Measurements from ENCODE around the gene EEFSEC. TPM values are rescaled to one million over a fixed set of nuclear protein-coding genes. Genes with fewer than 3 reads are reported as not detected.
A peak's percentile ranks its signal among the peaks of the same experiment; 100 is the strongest.

The EEFSEC gene
- total and polyA plus RNA-seq, 11 donors = 17.5 to 48.0 (median 22.5) TPM

DNA sequence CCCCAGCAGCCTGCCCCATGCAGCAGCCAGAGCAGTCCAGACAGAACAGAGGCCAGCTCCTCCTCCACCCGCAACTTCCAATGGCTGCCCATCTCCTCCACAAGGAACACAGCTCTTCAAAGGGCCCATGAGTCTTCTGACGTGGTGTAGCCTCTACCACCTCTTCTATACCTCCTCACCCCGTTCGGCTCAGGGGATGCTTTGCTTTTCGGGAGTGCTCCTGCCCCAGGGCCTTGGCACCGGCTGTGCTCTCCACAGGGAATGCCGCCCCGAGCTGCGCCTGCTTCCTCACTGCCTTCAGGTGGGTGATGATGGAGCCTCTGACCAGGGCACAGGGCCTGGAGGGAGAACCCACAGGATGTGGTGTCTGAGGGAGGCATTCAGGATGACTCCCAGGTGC lies 298.8 kb downstream of the EEFSEC start:
- H3K4me1 ChIP-seq = no peaks in the 10 kb centered on the region
- TF ChIP-seq POLR2A (IDR thresholded peaks at IDR 0.05) = no peak
- no peak for TF ChIP-seq CTCF (IDR thresholded peaks at IDR 0.05)
- WGBS, 4 donors = 91 to 96% (median 91%) methylated on average over 9 of the region's 9 CpGs
- no peaks in the 10 kb centered on the region for H3K9me3 ChIP-seq
- intact Hi-C loops (cut with DNase I) = no loop called here
- DNase-seq = no peak
- no peak overlapping the region for H3K27ac ChIP-seq
- no peak overlapping the region for H3K4me3 ChIP-seq
- H3K27me3 ChIP-seq = peaks cover 0 to 20% (median 0%) of the 10 kb centered on the region in 9 donors
- ATAC-seq = no peak
- H3K36me3 ChIP-seq = no peaks in the 10 kb centered on the region

DNA sequence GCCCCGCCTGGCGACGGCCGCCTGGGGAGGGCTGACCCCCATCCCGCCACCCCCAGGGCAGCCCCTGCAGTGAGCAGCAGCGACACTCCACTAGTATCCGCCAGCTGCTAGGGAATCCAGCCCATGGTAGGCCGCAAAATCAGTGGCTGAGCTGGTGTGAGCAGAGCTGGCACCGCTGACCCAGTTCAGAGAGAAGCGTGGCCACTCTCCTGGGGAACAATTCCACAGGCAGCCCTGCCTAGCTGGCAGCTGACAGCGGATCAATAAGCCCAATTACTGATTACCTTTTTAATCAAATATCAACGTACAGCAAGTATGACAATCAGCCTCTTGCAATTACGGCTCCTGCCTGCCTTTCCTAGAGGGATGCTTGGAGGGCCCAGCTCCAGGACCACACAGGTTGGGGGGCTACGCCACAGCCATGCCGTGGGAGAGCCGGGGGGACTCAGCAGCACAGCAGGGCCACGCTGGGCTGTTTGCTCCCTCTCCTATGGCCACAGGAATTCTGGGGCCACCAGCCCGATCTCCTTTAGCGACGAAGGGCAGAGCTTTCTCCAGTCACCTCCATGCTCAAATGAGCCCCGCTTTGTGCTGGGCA lies 299.5 kb downstream of the EEFSEC start:
- intact Hi-C loops (cut with DNase I) = no loop called here

GRCh38 chr3:128453501-128454309 lies 300.4 kb downstream of the EEFSEC start:
- H3K36me3 ChIP-seq = no peaks in the 10 kb centered on the region
- H3K27ac ChIP-seq = no peak overlapping the region
- ATAC-seq (no peak), DNase-seq (peak in 1 of 5 donors; percentile 46)
- no peak overlapping the region for H3K4me3 ChIP-seq
- no peaks in the 10 kb centered on the region for H3K4me1 ChIP-seq
- intact Hi-C loops (cut with DNase I) = no loop called here
- peaks cover 0 to 25% (median 5%) of the 10 kb centered on the region in 9 donors for H3K27me3 ChIP-seq
- TF ChIP-seq CTCF (IDR thresholded peaks at IDR 0.05) (no peak), POLR2A (IDR thresholded peaks at IDR 0.05) (no peak)
- no peaks in the 10 kb centered on the region for H3K9me3 ChIP-seq
- 82 to 93% (median 86%) methylated on average over 8 to 21 of the region's 21 CpGs for WGBS, 4 donors

More for the DNA sequence above, 299.5 kb downstream of the EEFSEC start:
- ATAC-seq (no peak), DNase-seq (no peak)
- no peaks in the 10 kb centered on the region for H3K36me3 ChIP-seq
- H3K27me3 ChIP-seq = peaks cover 0 to 25% (median 5%) of the 10 kb centered on the region in 9 donors
- no peak for TF ChIP-seq CTCF (IDR thresholded peaks at IDR 0.05)
- TF ChIP-seq POLR2A (IDR thresholded peaks at IDR 0.05) = no peak
- no peaks in the 10 kb centered on the region for H3K9me3 ChIP-seq
- 82 to 92% (median 91%) methylated on average over 11 to 21 of the region's 21 CpGs for WGBS, 4 donors
- H3K4me1 ChIP-seq = no peaks in the 10 kb centered on the region
- H3K27ac ChIP-seq = no peak overlapping the region
- no peak overlapping the region for H3K4me3 ChIP-seq

GRCh38 chr3:128454310-128454618 lies 301.0 kb downstream of the EEFSEC start:
- WGBS, 4 donors = 69 to 95% (median 93%) methylated on average over 2 of the region's 2 CpGs
- peak in 1 of 5 donors; percentile 47 for DNase-seq
- TF ChIP-seq CTCF (IDR thresholded peaks at IDR 0.05) (no peak), POLR2A (IDR thresholded peaks at IDR 0.05) (no peak)

More at GRCh38 chr3:128454310-128454618, 301.0 kb downstream of the EEFSEC start:
- Histone ChIP-seq H3K27ac (no peak overlapping the region), H3K36me3 (no peaks in the 10 kb centered on the region), H3K4me3 (no peak overlapping the region), H3K9me3 (no peaks in the 10 kb centered on the region), H3K27me3 (peaks cover 0 to 25% (median 5%) of the 10 kb centered on the region in 9 donors), H3K4me1 (no peaks in the 10 kb centered on the region)
- ATAC-seq = no peak
- intact Hi-C loops (cut with DNase I) = no loop called here
